IMR-90 (cell line): ENCODE measurements around the gene DOK6. TPM values are rescaled to one million over a fixed set of nuclear protein-coding genes. Genes with fewer than 3 reads are reported as not detected.

Source experiments
- ATAC-seq: fragments of 200-7000 bp; cut with Tn5 transposase; 2 replicates; pipeline ENCODE4 v1.9.1; 2020; ENCODE audit warnings: low read depth, mild to moderate bottlenecking, moderate library complexity
- BruUV-seq: library from RNA; stranded (reverse); fragments of 400-500 nt; replicated peaks from 2 replicates; lab custom pipeline; 2021; lab: Mats Ljungman, UMichigan
- CTCF ChIA-PET: fragments of 300-600 bp; formaldehyde crosslinking; extraction: SDS; loops from one replicate; lab custom pipeline; 2021; ENCODE audit warnings: antibody characterized with exemption; lab: Yijun Ruan, JAX
- POLR2A ChIA-PET: fragments of 300-600 bp; sonication (Branson Sonifier 250); formaldehyde crosslinking; loops from one replicate; lab custom pipeline; 2022; ENCODE audit warnings: antibody characterized with exemption; ENCODE audit not compliant: unreplicated experiment; lab: Charles Lee
- DNase-seq: peaks from one replicate; pipeline ENCODE4 v3.0.0; 2013
- H2AFZ ChIP-seq: replicated peaks from 2 replicates; pipeline ENCODE3; 2013; ENCODE audit warnings: low read length, mild to moderate bottlenecking; ENCODE audit not compliant: poor library complexity
- H2AK5ac ChIP-seq: 2 replicates; pipeline ENCODE4 v1.6.1; 2013; ENCODE audit warnings: low read depth, low read length, inconsistent platforms
- H2AK9ac ChIP-seq: replicated peaks from 2 replicates; pipeline ENCODE3; 2013; ENCODE audit warnings: mild to moderate bottlenecking, low read depth, low read length, moderate library complexity; ENCODE audit not compliant: poor library complexity
- H2BK120ac ChIP-seq: 2 replicates; pipeline ENCODE4 v1.6.1; 2013; ENCODE audit warnings: low read depth, low read length, inconsistent platforms
- H2BK15ac ChIP-seq: 3 replicates; pipeline ENCODE4 v1.6.1; 2013; ENCODE audit warnings: low read depth, low read length, inconsistent platforms
- H2BK20ac ChIP-seq: 2 replicates; pipeline ENCODE4 v1.6.1; 2013; ENCODE audit warnings: low read depth, mild to moderate bottlenecking, inconsistent platforms, low read length, moderate library complexity
- H2BK5ac ChIP-seq: 2 replicates; pipeline ENCODE4 v1.6.1; 2013; ENCODE audit warnings: mild to moderate bottlenecking, low read depth, low read length, inconsistent platforms; ENCODE audit not compliant: poor library complexity, severe bottlenecking
- H3K14ac ChIP-seq: replicated peaks from 2 replicates; pipeline ENCODE4 v1.6.1; 2013; ENCODE audit warnings: low read depth, low read length, inconsistent platforms
- H3K18ac ChIP-seq: 2 replicates; pipeline ENCODE4 v1.6.1; 2013; ENCODE audit warnings: low read depth, low read length, control low read depth
- H3K23ac ChIP-seq: 2 replicates; pipeline ENCODE4 v1.6.1; 2013; ENCODE audit warnings: low read depth, low read length, inconsistent platforms
- H3K27ac ChIP-seq: 2 replicates; pipeline ENCODE4 v1.5.1; 2013; ENCODE audit warnings: mild to moderate bottlenecking, control low read depth, low read length; ENCODE audit not compliant: insufficient read depth
- H3K27me3 ChIP-seq: 2 replicates; pipeline ENCODE4 v1.6.1; 2013; ENCODE audit warnings: low read length; ENCODE audit not compliant: control insufficient read depth, insufficient read depth
- H3K36me3 ChIP-seq: 2 replicates; pipeline ENCODE4 v1.6.1; 2013; ENCODE audit warnings: low read length, mixed read lengths; ENCODE audit not compliant: control insufficient read depth, insufficient read depth
- H3K4ac ChIP-seq: 2 replicates; pipeline ENCODE4 v1.6.1; 2013; ENCODE audit warnings: low read depth, low read length, inconsistent platforms
- H3K4me1 ChIP-seq: 2 replicates; pipeline ENCODE4 v1.6.1; 2013; ENCODE audit warnings: low read length, mixed read lengths; ENCODE audit not compliant: control insufficient read depth, insufficient read depth
- H3K4me2 ChIP-seq: 2 replicates; pipeline ENCODE4 v1.6.1; 2013; ENCODE audit warnings: low read depth, mild to moderate bottlenecking, control low read depth, low read length, moderate library complexity
- H3K4me3 ChIP-seq: 2 replicates; pipeline ENCODE4 v1.5.1; 2013; ENCODE audit warnings: low read depth, mild to moderate bottlenecking, control low read depth, low read length, moderate library complexity; ENCODE audit not compliant: insufficient read depth
- H3K56ac ChIP-seq: 2 replicates; pipeline ENCODE4 v1.6.1; 2013; ENCODE audit warnings: low read length, inconsistent platforms; ENCODE audit not compliant: insufficient read depth; ENCODE audit errors: extremely low read depth
- H3K79me1 ChIP-seq, 2 experiments: 2 replicates each; pipeline ENCODE4 v1.6.1; 2013; ENCODE audit warnings: low read length in 2 of 2, inconsistent platforms in 1 of 2, low read depth in 1 of 2
- H3K9ac ChIP-seq: 2 replicates; pipeline ENCODE4 v1.6.1; 2013; ENCODE audit warnings: low read depth, low read length, control low read depth
- H3K9me1 ChIP-seq: 2 replicates; pipeline ENCODE4 v1.6.1; 2013; ENCODE audit warnings: low read length, inconsistent platforms; ENCODE audit not compliant: insufficient read depth
- H3K9me3 ChIP-seq: 2 replicates; pipeline ENCODE4 v1.6.1; 2013; ENCODE audit warnings: low read length; ENCODE audit not compliant: control insufficient read depth, insufficient read depth
- H4K20me1 ChIP-seq: 2 replicates; pipeline ENCODE4 v1.6.1; 2013; ENCODE audit warnings: low read length, inconsistent platforms; ENCODE audit not compliant: insufficient read depth
- H4K5ac ChIP-seq: 2 replicates; pipeline ENCODE4 v1.6.1; 2013; ENCODE audit warnings: mild to moderate bottlenecking, low read depth, low read length, control low read depth
- H4K8ac ChIP-seq, 2 experiments: 2 replicates each; pipeline ENCODE4 v1.6.1; 2013; ENCODE audit warnings: low read depth in 2 of 2, low read length in 2 of 2, control low read depth in 1 of 2, inconsistent platforms in 1 of 2
- H4K91ac ChIP-seq: 2 replicates; pipeline ENCODE4 v1.6.1; 2013; ENCODE audit warnings: low read depth, low read length, inconsistent platforms; ENCODE audit not compliant: insufficient read depth
- MAFK ChIP-seq: IDR thresholded peaks from 2 replicates; pipeline ENCODE4 v1.6.1; 2012; ENCODE audit warnings: low read depth, low read length, improper control_type of control experiment
- RFX5 ChIP-seq: IDR thresholded peaks from 2 replicates; pipeline ENCODE4 v1.8.0; 2012; ENCODE audit warnings: low read depth, mild to moderate bottlenecking, low read length, moderate library complexity
- WGBS, 2 experiments: methylation state at CpG; one replicate each; pipeline versions ENCODE4 v1.1.5 to v1.1.7; 2013; ENCODE audit warnings: missing lambda C conversion rate in 2 of 2; ENCODE audit not compliant: insufficient read length in 1 of 2; ENCODE audit errors: extremely low coverage in 2 of 2; 5-methylcytosine and 5-hydroxymethylcytosine counted together
- dilution Hi-C: fragments of 300-500 bp; cut with HindIII; formaldehyde crosslinking; loops from one replicate; pipeline ENCODE4 v1.14.3; 2018; ENCODE audit warnings: low sequenced_read_pairs; ENCODE audit not compliant: unreplicated experiment
- in situ Hi-C: fragments of 300-500 bp; cut with MboI; formaldehyde crosslinking; loops from 3 replicates; pipeline ENCODE4 v1.14.3; 2019; ENCODE audit warnings: low sequenced_read_pairs, inconsistent platforms, mixed read lengths
- intact Hi-C: fragments of 100-400 bp; cut with micrococcal nuclease; formaldehyde crosslinking; loops from 2 replicates; pipeline ENCODE4 v1.10.0; 2022
- polyA plus RNA-seq, 3 experiments: library from polyadenylated mRNA; depleted of rRNA; stranded (reverse); fragments of >200 nt; gene quantifications; 2 replicates each; pipeline ENCODE4 v1.2.3, GENCODE V29; 2012; ENCODE audit warnings: low replicate concordance in 1 of 3
- total RNA-seq: library from RNA; depleted of rRNA; stranded (reverse); fragments of >200 nt; gene quantifications from 2 replicates; pipeline ENCODE4 v1.2.3, GENCODE V29; 2012

Gene DOK6
- total and polyA plus RNA-seq, 2 of the 4 experiments (the other 2 are of a cell fraction): 1.9 to 2.7 TPM

- TF ChIP-seq RFX5 (no peak), MAFK (peak; percentile 54)
- Histone ChIP-seq H3K23ac (no peak overlapping the region), H2BK120ac (no peak overlapping the region), H4K20me1 (no peaks in the 10 kb centered on the region), H2AK9ac (no peak overlapping the region), H3K27ac (no peak overlapping the region), H2BK15ac (no peak overlapping the region), H3K4me1 (no peaks in the 10 kb centered on the region), H3K18ac (no peak overlapping the region), H3K4me3 (no peak overlapping the region), H2BK5ac (no peak overlapping the region), H3K56ac (no peak overlapping the region), H3K27me3 (no peaks in the 10 kb centered on the region), H2BK20ac (no peak overlapping the region), H3K4me2 (no peak overlapping the region), H2AFZ (no peak overlapping the region), H3K14ac (no peak overlapping the region), H4K5ac (no peak overlapping the region), H3K36me3 (no peaks in the 10 kb centered on the region), H2AK5ac (no peak overlapping the region), H3K9me1 (no peaks in the 10 kb centered on the region), H3K4ac (no peak overlapping the region), H4K8ac (no peak overlapping the region), H3K79me1 (no peaks in the 10 kb centered on the region), H3K9me3 (no peaks in the 10 kb centered on the region), H4K91ac (no peak overlapping the region), H3K9ac (no peak overlapping the region)
- DNase-seq: no peak
- POLR2A ChIA-PET: no interaction called here
- dilution Hi-C loops: no loop called here
- WGBS, 2 experiments: no CpG with 5 or more reads among the region's 2 CpGs
- no peak for ATAC-seq
- in situ Hi-C loops: no loop called here
- BruUV-seq: no TSS peak
- intact Hi-C loops: no loop called here
- CTCF ChIA-PET: interaction anchor here (0.6 kb wide), 1 partner anchor 175 kb away, joined by 4 read pairs; no protein-coding TSS in a partner anchor
Measured at GRCh38 chr18:69539404-69539803, 138.7 kb downstream of the DOK6 start.
